OCI-LY7 (cell line): ENCODE data around the gene MSANTD3. TPM values are rescaled to one million over a fixed set of nuclear protein-coding genes. Genes with fewer than 3 reads are reported as not detected.

Experiments used
- BruUV-seq: library from RNA; stranded (reverse); fragments of 400-500 nt; replicated peaks from 2 replicates; lab custom pipeline; 2021; lab: Mats Ljungman, UMichigan
- CTCF ChIA-PET: fragments of 300-600 bp; sonication (Branson Sonifier 250); formaldehyde crosslinking; loops from one replicate; lab custom pipeline; 2022; ENCODE audit warnings: antibody characterized with exemption; ENCODE audit not compliant: unreplicated experiment; lab: Charles Lee
- POLR2A ChIA-PET: fragments of 300-600 bp; sonication (Branson Sonifier 250); formaldehyde crosslinking; loops from one replicate; lab custom pipeline; 2022; ENCODE audit warnings: antibody characterized with exemption; lab: Charles Lee
- DNase-seq: peaks from one replicate; pipeline ENCODE4 v3.0.0-alpha.2; 2015; ENCODE audit warnings: low spot score
- H2AFZ ChIP-seq: fragments of 200-600 bp; sonication (generic), shearing (Covaris generic); 2 replicates; pipeline ENCODE4 v1.6.1; 2014; ENCODE audit warnings: mild to moderate bottlenecking, antibody characterized with exemption, low read length, moderate library complexity
- H3K27ac ChIP-seq: fragments of 200-600 bp; sonication (generic); 2 replicates; pipeline ENCODE4 v1.5.1; 2014; ENCODE audit warnings: mixed run types, low read depth, mild to moderate bottlenecking, moderate library complexity, low read length, inconsistent platforms; ENCODE audit not compliant: poor library complexity, severe bottlenecking
- H3K36me3 ChIP-seq: fragments of 200-600 bp; sonication (generic); 2 replicates; pipeline ENCODE4 v1.6.1; 2014; ENCODE audit warnings: mild to moderate bottlenecking, antibody characterized with exemption, low read length, moderate library complexity, mixed read lengths; ENCODE audit not compliant: insufficient read depth
- H3K4me1 ChIP-seq: fragments of 200-600 bp; sonication (generic); 2 replicates; pipeline ENCODE4 v1.5.1; 2014; ENCODE audit warnings: mild to moderate bottlenecking, low read length; ENCODE audit not compliant: insufficient read depth, poor library complexity, severe bottlenecking
- H3K4me2 ChIP-seq: fragments of 200-600 bp; sonication (generic); 2 replicates; pipeline ENCODE4 v1.6.1; 2014; ENCODE audit warnings: mild to moderate bottlenecking, low read length
- H3K4me3 ChIP-seq: fragments of 200-600 bp; sonication (generic); 2 replicates; pipeline ENCODE4 v1.5.1; 2014; ENCODE audit warnings: mild to moderate bottlenecking, low read depth, low read length; ENCODE audit not compliant: poor library complexity, severe bottlenecking
- H3K79me2 ChIP-seq: fragments of 200-600 bp; sonication (generic); 2 replicates; pipeline ENCODE4 v1.6.1; 2016; ENCODE audit warnings: low read depth, mild to moderate bottlenecking, low read length, moderate library complexity, mixed read lengths; ENCODE audit not compliant: insufficient read depth
- H3K9me2 ChIP-seq: fragments of 200-600 bp; sonication (generic); 2 replicates; pipeline ENCODE4 v1.6.1; 2016; ENCODE audit warnings: mild to moderate bottlenecking, low read length, mixed read lengths; ENCODE audit not compliant: insufficient read depth
- H3K9me3 ChIP-seq: fragments of 200-600 bp; sonication (generic); 2 replicates; pipeline ENCODE4 v1.6.1; 2014; ENCODE audit warnings: mild to moderate bottlenecking, mixed run types, low read length, mixed read lengths
- H4K20me1 ChIP-seq: fragments of 200-600 bp; sonication (generic); 2 replicates; pipeline ENCODE4 v1.6.1; 2014; ENCODE audit warnings: mild to moderate bottlenecking, antibody characterized with exemption, low read length, moderate library complexity, mixed read lengths; ENCODE audit not compliant: insufficient read depth
- EZH2phosphoT487 ChIP-seq: fragments of 200-600 bp; sonication (generic); IDR thresholded peaks from 2 replicates; pipeline ENCODE4 v1.6.1; 2018; ENCODE audit warnings: low read depth, borderline replicate concordance, mild to moderate bottlenecking, mixed run types, antibody characterized with exemption, low read length, moderate library complexity, mixed read lengths
- intact Hi-C: fragments of 100-400 bp; cut with micrococcal nuclease; formaldehyde crosslinking; loops from one replicate; pipeline ENCODE4 v1.10.0; 2022; ENCODE audit not compliant: unreplicated experiment
- total RNA-seq, 2 experiments: library from RNA; depleted of rRNA in 1 of 2; stranded (reverse); fragments of >200 nt in 1 of 2; shearing (Covaris generic) in 1 of 2; gene quantifications; 2 replicates each; pipeline ENCODE4 v1.2.3, GENCODE V29; 2014 to 2022
- TF ChIP-seq, protein P1 (sequence below): fragments of 200-600 bp; sonication (generic); conservative IDR thresholded peaks from 2 replicates; pipeline ENCODE4 v1.5.1; 2014; ENCODE audit warnings: mild to moderate bottlenecking, antibody characterized with exemption, low read length, moderate library complexity, mixed read lengths

The MSANTD3 gene
- total RNA-seq, 2 experiments from 2014 or later, result 30.5 to 38.0 TPM

GRCh38 chr9:100465761-100466160, 38.8 kb downstream of the MSANTD3 start:
- CTCF ChIA-PET, result no interaction called here
- Histone ChIP-seq H3K27ac (no peak overlapping the region), H3K4me3 (no peak overlapping the region), H3K4me2 (no peak overlapping the region), H3K36me3 (no peaks in the 10 kb centered on the region), H3K9me3 (no peaks in the 10 kb centered on the region), H4K20me1 (no peaks in the 10 kb centered on the region), H2AFZ (no peak overlapping the region), H3K9me2 (no peaks in the 10 kb centered on the region), H3K4me1 (no peaks in the 10 kb centered on the region), H3K79me2 (no peaks in the 10 kb centered on the region)
- TF ChIP-seq, protein P1, sequence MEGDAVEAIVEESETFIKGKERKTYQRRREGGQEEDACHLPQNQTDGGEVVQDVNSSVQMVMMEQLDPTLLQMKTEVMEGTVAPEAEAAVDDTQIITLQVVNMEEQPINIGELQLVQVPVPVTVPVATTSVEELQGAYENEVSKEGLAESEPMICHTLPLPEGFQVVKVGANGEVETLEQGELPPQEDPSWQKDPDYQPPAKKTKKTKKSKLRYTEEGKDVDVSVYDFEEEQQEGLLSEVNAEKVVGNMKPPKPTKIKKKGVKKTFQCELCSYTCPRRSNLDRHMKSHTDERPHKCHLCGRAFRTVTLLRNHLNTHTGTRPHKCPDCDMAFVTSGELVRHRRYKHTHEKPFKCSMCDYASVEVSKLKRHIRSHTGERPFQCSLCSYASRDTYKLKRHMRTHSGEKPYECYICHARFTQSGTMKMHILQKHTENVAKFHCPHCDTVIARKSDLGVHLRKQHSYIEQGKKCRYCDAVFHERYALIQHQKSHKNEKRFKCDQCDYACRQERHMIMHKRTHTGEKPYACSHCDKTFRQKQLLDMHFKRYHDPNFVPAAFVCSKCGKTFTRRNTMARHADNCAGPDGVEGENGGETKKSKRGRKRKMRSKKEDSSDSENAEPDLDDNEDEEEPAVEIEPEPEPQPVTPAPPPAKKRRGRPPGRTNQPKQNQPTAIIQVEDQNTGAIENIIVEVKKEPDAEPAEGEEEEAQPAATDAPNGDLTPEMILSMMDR, result no peak
- no peak for TF ChIP-seq EZH2phosphoT487
- intact Hi-C loops, result no loop called here
- DNase-seq, result no peak
- no TSS peak for BruUV-seq
- POLR2A ChIA-PET, result interaction anchor here (0.6 to 1.3 kb wide), 2 partner anchors 15 to 90 kb away, joined by 3 to 4 read pairs; no protein-coding TSS in a partner anchor

GRCh38 chr9:100466171-100466828, 39.4 kb downstream of the MSANTD3 start:
- no peaks in the 10 kb centered on the region for H3K36me3 ChIP-seq
- H3K79me2 ChIP-seq, result no peaks in the 10 kb centered on the region
- no peak overlapping the region for H3K4me2 ChIP-seq
- H3K27ac ChIP-seq, result no peak overlapping the region
- intact Hi-C loops, result no loop called here
- DNase-seq, result no peak
- H2AFZ ChIP-seq, result no peak overlapping the region
- ChIA-PET POLR2A (interaction anchor here (0.6 to 1.3 kb wide), 2 partner anchors 15 to 90 kb away, joined by 3 to 4 read pairs; no protein-coding TSS in a partner anchor), CTCF (no interaction called here)
- no peak overlapping the region for H3K4me3 ChIP-seq
- TF ChIP-seq EZH2phosphoT487, result no peak
- TF ChIP-seq, protein P1, result no peak
- H4K20me1 ChIP-seq, result no peaks in the 10 kb centered on the region
- no peaks in the 10 kb centered on the region for H3K4me1 ChIP-seq
- H3K9me3 ChIP-seq, result no peaks in the 10 kb centered on the region
- BruUV-seq, result no TSS peak
- no peaks in the 10 kb centered on the region for H3K9me2 ChIP-seq

GRCh38 chr9:100466829-100467221, 39.9 kb downstream of the MSANTD3 start:
- Histone ChIP-seq H3K4me1 (no peaks in the 10 kb centered on the region), H3K4me3 (no peak overlapping the region), H3K36me3 (no peaks in the 10 kb centered on the region), H2AFZ (no peak overlapping the region), H4K20me1 (no peaks in the 10 kb centered on the region), H3K9me3 (no peaks in the 10 kb centered on the region), H3K27ac (no peak overlapping the region), H3K79me2 (no peaks in the 10 kb centered on the region), H3K4me2 (no peak overlapping the region), H3K9me2 (no peaks in the 10 kb centered on the region)
- TF ChIP-seq EZH2phosphoT487, result no peak
- TF ChIP-seq, protein P1, result no peak
- BruUV-seq, result no TSS peak
- no peak for DNase-seq
- ChIA-PET POLR2A (interaction anchor here (1.3 kb wide), 1 partner anchor 91 kb away, joined by 4 read pairs; no protein-coding TSS in a partner anchor), CTCF (no interaction called here)
- intact Hi-C loops, result no loop called here
